AG09309 (cell line): ENCODE results near the gene ARHGAP10.

Experiments
- DNase-seq: peaks from one replicate; pipeline ENCODE4 v3.0.0-alpha.2; 2010; ENCODE audit warnings: low read depth
- H3K4me3 ChIP-seq: 2 replicates; pipeline ENCODE4 v1.5.1; 2011; ENCODE audit warnings: mild to moderate bottlenecking, low read depth, low read length, moderate library complexity; ENCODE audit not compliant: control insufficient read depth
- TF ChIP-seq, protein P1 (sequence below): IDR thresholded peaks from 2 replicates; pipeline ENCODE4 v1.5.1; 2011; ENCODE audit warnings: mild to moderate bottlenecking, low read depth, low read length, inconsistent platforms; ENCODE audit not compliant: insufficient read depth, control insufficient read depth; ENCODE audit errors: missing control alignments

Gene ARHGAP10

DNA sequence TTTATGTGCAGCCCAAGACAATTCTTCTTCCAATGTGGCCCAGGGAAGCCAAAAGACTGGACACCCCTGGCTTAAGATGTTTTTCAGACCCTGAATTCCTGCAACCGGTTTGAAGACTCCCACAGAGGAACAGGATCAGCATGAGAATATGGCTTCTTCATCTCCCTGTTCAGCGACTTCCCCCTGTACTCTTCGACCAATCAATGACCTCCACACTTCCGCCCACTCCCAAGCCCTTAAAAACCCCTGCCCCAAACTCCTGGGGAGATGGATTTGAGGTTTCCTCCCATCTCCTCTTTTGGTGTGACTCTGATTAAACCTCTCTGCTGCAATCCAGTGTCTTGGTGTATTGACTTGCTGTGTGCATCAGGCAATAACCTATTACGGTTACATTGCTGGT lies 365.9 kb downstream of the ARHGAP10 start:
- TF ChIP-seq, protein P1, sequence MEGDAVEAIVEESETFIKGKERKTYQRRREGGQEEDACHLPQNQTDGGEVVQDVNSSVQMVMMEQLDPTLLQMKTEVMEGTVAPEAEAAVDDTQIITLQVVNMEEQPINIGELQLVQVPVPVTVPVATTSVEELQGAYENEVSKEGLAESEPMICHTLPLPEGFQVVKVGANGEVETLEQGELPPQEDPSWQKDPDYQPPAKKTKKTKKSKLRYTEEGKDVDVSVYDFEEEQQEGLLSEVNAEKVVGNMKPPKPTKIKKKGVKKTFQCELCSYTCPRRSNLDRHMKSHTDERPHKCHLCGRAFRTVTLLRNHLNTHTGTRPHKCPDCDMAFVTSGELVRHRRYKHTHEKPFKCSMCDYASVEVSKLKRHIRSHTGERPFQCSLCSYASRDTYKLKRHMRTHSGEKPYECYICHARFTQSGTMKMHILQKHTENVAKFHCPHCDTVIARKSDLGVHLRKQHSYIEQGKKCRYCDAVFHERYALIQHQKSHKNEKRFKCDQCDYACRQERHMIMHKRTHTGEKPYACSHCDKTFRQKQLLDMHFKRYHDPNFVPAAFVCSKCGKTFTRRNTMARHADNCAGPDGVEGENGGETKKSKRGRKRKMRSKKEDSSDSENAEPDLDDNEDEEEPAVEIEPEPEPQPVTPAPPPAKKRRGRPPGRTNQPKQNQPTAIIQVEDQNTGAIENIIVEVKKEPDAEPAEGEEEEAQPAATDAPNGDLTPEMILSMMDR = no peak
- H3K4me3 ChIP-seq = no peak overlapping the region
- DNase-seq = no peak

DNA sequence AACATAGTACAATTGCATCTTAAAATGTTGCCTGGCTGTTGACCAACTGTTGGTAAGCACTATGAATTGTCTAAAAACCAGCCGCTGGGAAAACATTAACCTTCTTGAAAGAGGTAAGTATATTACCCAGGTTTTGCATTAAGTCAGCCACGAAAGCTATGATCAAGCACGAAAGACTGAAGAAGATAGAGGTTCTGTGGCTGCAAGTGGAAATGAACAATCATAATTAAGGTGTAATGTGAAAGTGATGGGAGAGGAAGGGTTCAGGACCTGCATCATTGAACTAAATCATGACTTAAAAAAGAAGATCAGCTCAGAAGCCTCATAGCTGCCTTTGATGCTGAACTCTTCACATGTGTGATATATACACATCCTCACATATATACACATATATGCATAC lies 369.3 kb downstream of the ARHGAP10 start:
- TF ChIP-seq, protein P1 = no peak
- DNase-seq = no peak
- H3K4me3 ChIP-seq = no peak overlapping the region

DNA sequence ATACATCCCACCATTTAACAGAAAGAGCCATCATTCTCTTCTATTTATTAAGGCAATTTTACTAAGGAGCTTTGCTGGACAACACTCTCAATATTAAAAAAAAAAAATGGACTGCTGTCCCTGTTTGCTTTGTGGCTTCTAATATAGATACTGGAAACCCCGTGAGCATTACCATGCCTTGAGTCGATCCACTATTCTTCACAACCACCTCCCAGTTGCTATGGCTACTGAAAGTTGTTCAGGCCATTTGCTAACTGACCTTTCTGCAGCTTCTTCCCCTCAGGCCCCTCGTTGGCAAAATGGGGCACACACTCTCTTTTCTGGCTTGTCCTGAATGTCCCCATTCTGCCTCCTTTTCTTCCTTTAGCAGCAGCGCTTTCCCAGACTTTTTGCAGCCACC lies 369.9 kb downstream of the ARHGAP10 start:
- TF ChIP-seq, protein P1 = no peak
- no peak for DNase-seq
- no peak overlapping the region for H3K4me3 ChIP-seq

DNA sequence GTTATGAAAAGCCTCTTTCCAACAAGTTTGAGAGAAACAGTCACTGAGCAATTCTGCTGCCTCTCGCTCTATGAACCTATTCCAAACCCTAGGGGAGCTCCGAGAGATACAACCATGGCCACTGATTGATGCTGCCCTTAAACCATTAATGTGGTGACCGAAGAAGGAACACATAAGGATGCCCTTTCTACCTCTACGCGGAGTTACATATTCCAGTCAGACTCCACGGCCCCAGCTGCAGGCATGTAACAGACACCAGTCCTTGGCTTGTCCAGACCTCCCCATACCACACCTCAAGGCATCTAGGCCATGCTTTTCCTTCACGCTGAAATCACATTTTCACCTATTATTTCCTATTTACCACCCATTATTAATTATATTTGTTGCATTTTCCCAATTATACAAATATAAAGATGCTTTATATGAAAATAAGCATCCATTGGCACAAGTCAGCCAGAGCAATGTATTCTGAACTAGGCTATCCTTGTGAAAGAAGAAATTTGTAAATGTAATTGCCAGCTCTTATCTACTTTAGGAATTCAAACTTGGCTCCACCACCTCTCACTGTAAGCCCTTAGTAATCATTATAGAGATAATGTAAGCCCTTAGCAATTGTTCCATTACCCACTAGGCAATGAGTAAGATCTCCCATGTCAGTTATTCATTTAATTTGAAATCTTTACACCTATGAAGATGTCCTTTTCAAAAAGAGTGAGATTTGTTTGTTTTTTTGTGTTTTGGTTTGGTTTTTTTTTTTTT lies 371.9 kb downstream of the ARHGAP10 start:
- H3K4me3 ChIP-seq = no peak overlapping the region
- TF ChIP-seq, protein P1 = no peak
- no peak for DNase-seq

DNA sequence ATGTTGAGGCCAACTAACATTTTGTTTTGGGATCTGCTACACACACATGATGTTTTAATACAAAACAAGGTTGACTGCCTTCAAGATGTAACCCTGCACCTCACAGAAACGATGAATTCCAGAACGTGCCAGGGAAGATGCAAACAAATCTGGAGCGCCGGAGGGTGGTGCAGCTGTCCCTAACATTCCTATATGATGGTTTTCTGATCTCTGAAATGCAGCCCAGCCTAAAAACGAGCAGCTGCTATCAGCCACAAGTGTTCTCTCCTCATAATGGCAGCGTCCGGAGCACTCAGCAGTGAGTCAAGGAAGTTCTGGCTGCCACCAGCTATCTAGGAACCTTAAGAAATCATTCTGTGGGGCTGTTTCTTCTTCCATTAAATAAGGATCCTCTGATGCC lies 376.9 kb downstream of the ARHGAP10 start:
- no peak overlapping the region for H3K4me3 ChIP-seq
- DNase-seq = no peak
- TF ChIP-seq, protein P1 = no peak

DNA sequence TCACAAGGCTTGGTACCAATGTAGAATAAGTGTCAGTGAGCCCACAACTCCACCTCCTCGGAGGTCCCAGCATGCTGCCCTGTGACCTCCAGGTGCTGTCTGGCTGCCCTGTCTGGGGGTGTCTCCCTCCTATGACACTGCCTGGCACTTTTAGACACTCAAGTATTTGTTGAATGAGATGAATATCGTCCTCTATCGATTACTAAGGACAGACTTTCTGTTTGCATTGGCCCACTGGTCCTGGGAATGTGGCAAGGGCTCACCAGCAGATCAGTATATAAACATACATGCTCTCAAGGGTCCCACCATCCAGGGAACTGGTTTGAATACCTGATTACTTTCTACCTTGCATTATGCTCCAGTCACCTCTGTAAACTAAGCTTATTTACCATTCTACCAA lies 377.3 kb downstream of the ARHGAP10 start:
- TF ChIP-seq, protein P1 = no peak
- DNase-seq = no peak

More for the DNA sequence above, 377.3 kb downstream of the ARHGAP10 start:
- no peak overlapping the region for H3K4me3 ChIP-seq
